Kidney epithelial cell (primary cell): ENCODE data around the gene TIMM17B. TPM values are rescaled to one million over a fixed set of nuclear protein-coding genes. Genes with fewer than 3 reads are reported as not detected.

Experiments used
- DNase-seq: peaks from one replicate; pipeline ENCODE4 v3.0.0-alpha.2; 2010; ENCODE audit warnings: low read depth
- H3K27me3 ChIP-seq: 2 replicates; pipeline ENCODE4 v1.6.0; 2011; ENCODE audit warnings: low read length; ENCODE audit not compliant: control insufficient read depth, insufficient read depth
- H3K36me3 ChIP-seq: 2 replicates; pipeline ENCODE4 v1.5.1; 2011; ENCODE audit warnings: low read length; ENCODE audit not compliant: control insufficient read depth, insufficient read depth
- H3K4me3 ChIP-seq: 2 replicates; pipeline ENCODE4 v1.5.1; 2011; ENCODE audit warnings: low read depth, mild to moderate bottlenecking, control low read depth, low read length
- CTCF ChIP-seq: IDR thresholded peaks from 2 replicates; pipeline ENCODE4 v1.5.1; 2011; ENCODE audit warnings: mild to moderate bottlenecking, moderate library complexity, low read length, control low read depth, inconsistent platforms; ENCODE audit not compliant: insufficient read depth, poor library complexity, severe bottlenecking
- total RNA-seq: library from RNA; depleted of rRNA; stranded (reverse); fragments of >200 nt; gene quantifications from 2 replicates; pipeline ENCODE4 v1.2.3, GENCODE V29; 2015

TIMM17B gene
- total RNA-seq, 1 donor from 2014 or later = 89.4 TPM

DNA sequence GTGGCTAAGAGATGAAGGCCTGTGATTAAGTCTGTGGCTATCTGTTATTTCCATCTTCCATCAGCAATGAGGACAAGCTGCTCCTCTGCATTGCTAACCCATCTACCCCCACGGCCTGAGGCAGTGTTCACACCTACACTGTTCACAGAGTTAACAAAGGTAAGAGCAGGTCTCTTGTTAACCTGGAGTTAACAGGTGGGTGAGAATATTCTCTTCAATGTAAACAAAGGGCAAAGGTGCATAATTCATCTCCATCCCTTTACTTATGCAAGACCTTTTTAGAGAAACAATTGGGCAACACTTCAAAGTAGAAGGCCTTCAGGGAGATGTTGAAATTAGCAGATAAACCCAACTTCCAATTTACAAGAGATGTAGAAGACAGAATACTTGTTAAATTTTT lies 11.0 kb upstream of the TIMM17B start:
- Histone ChIP-seq H3K4me3 (no peak overlapping the region), H3K27me3 (no peaks in the 10 kb centered on the region), H3K36me3 (no peaks in the 10 kb centered on the region)
- no peak for TF ChIP-seq CTCF
- no peak for DNase-seq

- no peak overlapping the region for H3K4me3 ChIP-seq
- DNase-seq = no peak
- no peaks in the 10 kb centered on the region for H3K36me3 ChIP-seq
- no peaks in the 10 kb centered on the region for H3K27me3 ChIP-seq
- no peak for TF ChIP-seq CTCF
These were observed 7.7 kb upstream of the TIMM17B start for GRCh38 chrX:48905090-48905790.

DNA sequence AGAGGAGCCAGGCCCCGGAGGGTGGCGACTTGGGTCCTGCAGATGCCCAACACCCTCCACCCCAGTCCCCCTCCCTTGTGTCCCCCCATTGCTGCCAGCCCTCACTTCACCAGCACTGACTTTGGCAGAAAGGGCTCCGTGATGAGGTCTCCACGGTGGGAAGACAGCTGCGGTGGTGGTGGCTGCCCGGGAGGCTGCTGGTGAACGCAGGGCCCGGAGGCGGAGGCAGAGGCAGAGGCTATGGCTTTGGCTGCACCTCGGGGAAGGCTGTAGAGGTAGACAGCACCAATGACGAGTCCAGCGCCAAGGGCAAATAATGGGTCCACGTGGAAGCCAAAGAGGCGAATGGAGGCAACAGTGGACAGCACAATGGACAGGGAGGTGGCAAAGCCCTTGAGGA lies 7.1 kb upstream of the TIMM17B start:
- no peaks in the 10 kb centered on the region for H3K36me3 ChIP-seq
- no peaks in the 10 kb centered on the region for H3K27me3 ChIP-seq
- H3K4me3 ChIP-seq = no peak overlapping the region
- no peak for DNase-seq
- no peak for TF ChIP-seq CTCF

GRCh38 chrX:48904180-48904579 lies 6.6 kb upstream of the TIMM17B start:
- Histone ChIP-seq H3K27me3 (no peaks in the 10 kb centered on the region), H3K36me3 (no peaks in the 10 kb centered on the region), H3K4me3 (no peak overlapping the region)
- DNase-seq = no peak
- no peak for TF ChIP-seq CTCF

GRCh38 chrX:48903290-48903689 lies 5.7 kb upstream of the TIMM17B start:
- Histone ChIP-seq H3K4me3 (no peak overlapping the region), H3K36me3 (no peaks in the 10 kb centered on the region), H3K27me3 (no peaks in the 10 kb centered on the region)
- no peak for TF ChIP-seq CTCF
- DNase-seq = no peak

GRCh38 chrX:48902776-48903175 lies 5.2 kb upstream of the TIMM17B start:
- no peak for DNase-seq
- no peak for TF ChIP-seq CTCF
- H3K27me3 ChIP-seq = no peaks in the 10 kb centered on the region
- no peak overlapping the region for H3K4me3 ChIP-seq
- no peaks in the 10 kb centered on the region for H3K36me3 ChIP-seq
